Activated CD4-positive, CD25-positive, alpha-beta regulatory T cell (primary cell): ENCODE results near the gene TNNI3K.

ENCODE experiments used
- DNase-seq, 4 experiments: peaks; one replicate each; lab custom pipeline; 2025; lab: John Stamatoyannopoulos, UW

Gene TNNI3K

GRCh38 chr1:74316302-74316701, 81.1 kb downstream of the TNNI3K start:
- DNase-seq, result no peak

GRCh38 chr1:74317663-74318062, 82.5 kb downstream of the TNNI3K start:
- DNase-seq, result no peak

GRCh38 chr1:74323937-74324473, 88.8 kb downstream of the TNNI3K start:
- DNase-seq, result no peak

- no peak for DNase-seq
Measured at GRCh38 chr1:74324684-74325448, 89.7 kb downstream of the TNNI3K start.

GRCh38 chr1:74328851-74329250, 93.7 kb downstream of the TNNI3K start:
- no peak for DNase-seq

- no peak for DNase-seq
Measured at GRCh38 chr1:74333244-74333643, 98.1 kb downstream of the TNNI3K start.

GRCh38 chr1:74334147-74334546, 99.0 kb downstream of the TNNI3K start:
- DNase-seq, result no peak

GRCh38 chr1:74340656-74341055, 105.5 kb downstream of the TNNI3K start:
- DNase-seq, result no peak

GRCh38 chr1:74341702-74342339, 106.6 kb downstream of the TNNI3K start:
- DNase-seq, result no peak

- no peak for DNase-seq
Measured at GRCh38 chr1:74343216-74343615, 108.0 kb downstream of the TNNI3K start.

GRCh38 chr1:74344387-74344786, 109.2 kb downstream of the TNNI3K start:
- DNase-seq, result no peak

- no peak for DNase-seq
Measured at GRCh38 chr1:74356493-74356892, 121.3 kb downstream of the TNNI3K start.

GRCh38 chr1:74357150-74357549, 122.0 kb downstream of the TNNI3K start:
- DNase-seq, result no peak

- DNase-seq, result no peak
Measured at GRCh38 chr1:74357756-74358155, 122.6 kb downstream of the TNNI3K start.

GRCh38 chr1:74362691-74363090, 127.5 kb downstream of the TNNI3K start:
- DNase-seq, result no peak

GRCh38 chr1:74363220-74363619, 128.0 kb downstream of the TNNI3K start:
- DNase-seq, result no peak

GRCh38 chr1:74367175-74367813, 132.1 kb downstream of the TNNI3K start:
- no peak for DNase-seq

GRCh38 chr1:74368335-74368734, 133.1 kb downstream of the TNNI3K start:
- no peak for DNase-seq

GRCh38 chr1:74375376-74375775, 140.2 kb downstream of the TNNI3K start:
- DNase-seq, result no peak

- DNase-seq, result no peak
Measured at GRCh38 chr1:74380252-74380651, 145.1 kb downstream of the TNNI3K start.

GRCh38 chr1:74388855-74389254, 153.7 kb downstream of the TNNI3K start:
- DNase-seq, result no peak

- no peak for DNase-seq
Measured at GRCh38 chr1:74392186-74392585, 157.0 kb downstream of the TNNI3K start.

- DNase-seq, result no peak
Measured at GRCh38 chr1:74392840-74393239, 157.7 kb downstream of the TNNI3K start.
